HG02885 (cell line): ENCODE results near the gene TUBB8B.
"Not testable (repeated sequence)": the region's sequence is repeated elsewhere in the genome, so short reads cannot be mapped to it uniquely, and the experiment has no call there.

ENCODE experiments used
- ATAC-seq: cut with Tn5 transposase; IDR thresholded peaks from one replicate; pipeline ENCODE4 v1.9.1; 2021; ENCODE audit warnings: mild to moderate bottlenecking; ENCODE audit not compliant: unreplicated experiment, poor library complexity

TUBB8B gene

GRCh38 chr18:49176-49665 is at the start of gene TUBB8B:
TUBB8B (minus strand) TSS chr18:49615; CDS start chr18:49557, 58 bp downstream.
- not testable (repeated sequence) for ATAC-seq

- peak; percentile 99 for ATAC-seq
Measured at GRCh38 chr18:97252-97914, 48.0 kb upstream of the TUBB8B start.

GRCh38 chr18:96767-97131 is 47.3 kb upstream of the TUBB8B start:
- not testable (repeated sequence) for ATAC-seq

- ATAC-seq: peak; percentile 69
Measured at GRCh38 chr18:96101-96766, 46.8 kb upstream of the TUBB8B start.

- not testable (repeated sequence) for ATAC-seq
Measured at GRCh38 chr18:95580-95979, 46.2 kb upstream of the TUBB8B start.

GRCh38 chr18:93897-94408 is 44.5 kb upstream of the TUBB8B start:
- not testable (repeated sequence) for ATAC-seq

- not testable (repeated sequence) for ATAC-seq
Measured at GRCh38 chr18:91561-91960, 42.1 kb upstream of the TUBB8B start.

- ATAC-seq: not testable (repeated sequence)
Measured at GRCh38 chr18:90396-91193, 41.2 kb upstream of the TUBB8B start.

GRCh38 chr18:89124-89523 is 39.7 kb upstream of the TUBB8B start:
- not testable (repeated sequence) for ATAC-seq

GRCh38 chr18:84801-85200 is 35.4 kb upstream of the TUBB8B start:
- not testable (repeated sequence) for ATAC-seq

- ATAC-seq: not testable (repeated sequence)
Measured at GRCh38 chr18:82626-83209, 33.3 kb upstream of the TUBB8B start.

GRCh38 chr18:80881-81280 is 31.5 kb upstream of the TUBB8B start:
- not testable (repeated sequence) for ATAC-seq

- ATAC-seq: not testable (repeated sequence)
Measured at GRCh38 chr18:80202-80601, 30.8 kb upstream of the TUBB8B start.

GRCh38 chr18:75525-76160 is 26.2 kb upstream of the TUBB8B start:
- ATAC-seq: not testable (repeated sequence)

- not testable (repeated sequence) for ATAC-seq
Measured at GRCh38 chr18:73181-73777, 23.9 kb upstream of the TUBB8B start.

- ATAC-seq: not testable (repeated sequence)
Measured at GRCh38 chr18:67701-68100, 18.3 kb upstream of the TUBB8B start.

- not testable (repeated sequence) for ATAC-seq
Measured at GRCh38 chr18:64279-64678, 14.9 kb upstream of the TUBB8B start.

- not testable (repeated sequence) for ATAC-seq
Measured at GRCh38 chr18:63656-64055, 14.2 kb upstream of the TUBB8B start.

GRCh38 chr18:54388-54787 is 5.0 kb upstream of the TUBB8B start:
- not testable (repeated sequence) for ATAC-seq
